Nephron (organoid): ENCODE measurements around the gene EIF1.
A peak's percentile ranks its signal among the peaks of the same experiment; 100 is the strongest.

Source experiments
- H3K27ac Mint-ChIP-seq, 3 experiments: 2 replicates each; pipeline ENCODE4 v1.8.0; 2020; ENCODE audit warnings: mixed read lengths in 3 of 3, mild to moderate bottlenecking in 2 of 3, moderate library complexity in 1 of 3
- H3K27me3 Mint-ChIP-seq: 2 replicates; pipeline ENCODE4 v1.8.0; 2021; ENCODE audit warnings: low read depth, mild to moderate bottlenecking, moderate library complexity, mixed read lengths
- H3K36me3 Mint-ChIP-seq: 2 replicates; pipeline ENCODE4 v1.8.0; 2020; ENCODE audit warnings: low read depth, mixed read lengths
- H3K4me1 Mint-ChIP-seq: 2 replicates; pipeline ENCODE4 v1.8.0; 2020; ENCODE audit warnings: mixed read lengths
- H3K4me3 Mint-ChIP-seq, 3 experiments: 2 replicates each; pipeline ENCODE4 v1.8.0; 2020; ENCODE audit warnings: mild to moderate bottlenecking in 3 of 3, mixed read lengths in 3 of 3, moderate library complexity in 2 of 3
- H3K9me3 Mint-ChIP-seq: 2 replicates; pipeline ENCODE4 v1.8.0; 2020; ENCODE audit warnings: mixed read lengths
- CTCF ChIP-seq, 3 experiments: fragments of 200-600 bp; sonication (generic); IDR thresholded peaks; one replicate each; pipeline ENCODE4 v1.5.0; 2021; ENCODE audit warnings: antibody characterized with exemption in 3 of 3; ENCODE audit not compliant: unreplicated experiment in 3 of 3

The EIF1 gene

DNA sequence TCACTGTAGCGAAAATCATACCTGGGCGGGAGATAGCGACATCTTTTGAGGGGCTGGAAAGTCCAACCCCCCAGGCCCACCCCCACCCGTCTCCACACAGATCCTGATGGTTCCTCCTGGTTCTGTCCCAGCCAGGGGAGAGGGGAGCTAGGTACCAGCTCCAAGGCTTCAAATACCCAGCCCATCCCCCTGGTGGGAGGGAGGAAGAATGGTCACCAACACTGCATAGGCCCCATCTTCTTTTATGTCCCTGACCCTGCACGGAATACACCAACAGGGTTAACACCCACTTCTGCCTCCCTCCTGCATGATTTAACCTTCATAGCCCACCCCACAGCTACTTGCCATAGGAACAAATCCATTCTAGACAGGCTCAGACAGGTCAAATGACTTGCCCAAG lies 36.4 kb downstream of the EIF1 start:
- Mint-ChIP-seq H3K4me1 (no peaks in the 10 kb centered on the region), H3K36me3 (no peaks in the 10 kb centered on the region), H3K27ac (no peak overlapping the region), H3K27me3 (peaks cover 20% of the 10 kb centered on the region), H3K9me3 (no peaks in the 10 kb centered on the region), H3K4me3 (no peak overlapping the region)
- no peak for TF ChIP-seq CTCF (IDR thresholded peaks at IDR 0.05; ENCODE audit: unreplicated experiment in 3 of 3)

DNA sequence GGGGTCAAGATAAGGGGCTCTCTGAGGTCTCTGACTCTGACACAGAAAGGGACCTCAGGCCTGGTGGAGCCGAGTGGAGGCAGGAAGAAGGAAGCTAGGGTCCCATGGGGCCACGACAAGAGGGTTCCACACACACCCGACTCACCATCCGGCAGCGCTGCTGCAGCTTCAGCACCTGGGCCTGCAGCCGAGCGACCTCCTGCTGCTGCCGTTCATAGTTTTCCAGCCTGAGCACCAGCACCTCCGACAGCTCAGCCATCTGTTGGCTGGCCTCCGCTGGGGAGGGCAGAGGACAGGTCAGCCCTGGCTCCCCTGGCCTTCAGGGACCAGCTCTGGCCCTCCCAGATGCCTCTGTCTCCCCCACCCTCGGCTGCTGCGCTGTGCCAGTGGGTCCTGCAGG lies 39.4 kb downstream of the EIF1 start:
- H3K27me3 Mint-ChIP-seq: peaks cover 49% of the 10 kb centered on the region
- H3K4me1 Mint-ChIP-seq: peaks cover 5% of the 10 kb centered on the region
- H3K36me3 Mint-ChIP-seq: no peaks in the 10 kb centered on the region
- no peak for TF ChIP-seq CTCF (IDR thresholded peaks at IDR 0.05; ENCODE audit: unreplicated experiment in 3 of 3)
- no peaks in the 10 kb centered on the region for H3K9me3 Mint-ChIP-seq
- no peak overlapping the region for H3K27ac Mint-ChIP-seq
- H3K4me3 Mint-ChIP-seq: no peak overlapping the region

GRCh38 chr17:41730479-41730878 lies 41.8 kb downstream of the EIF1 start:
- Mint-ChIP-seq H3K36me3 (no peaks in the 10 kb centered on the region), H3K4me3 (no peak overlapping the region), H3K9me3 (no peaks in the 10 kb centered on the region), H3K4me1 (peaks cover 10% of the 10 kb centered on the region), H3K27me3 (peaks cover 70% of the 10 kb centered on the region), H3K27ac (no peak overlapping the region)
- TF ChIP-seq CTCF (IDR thresholded peaks at IDR 0.05; ENCODE audit: unreplicated experiment in 3 of 3): no peak

GRCh38 chr17:41731836-41732235 lies 43.2 kb downstream of the EIF1 start:
- Mint-ChIP-seq H3K27me3 (peaks cover 83% of the 10 kb centered on the region), H3K4me1 (peaks cover 14% of the 10 kb centered on the region), H3K36me3 (no peaks in the 10 kb centered on the region), H3K4me3 (no peak overlapping the region), H3K9me3 (no peaks in the 10 kb centered on the region), H3K27ac (no peak overlapping the region)
- TF ChIP-seq CTCF (IDR thresholded peaks at IDR 0.05; ENCODE audit: unreplicated experiment in 3 of 3): no peak

DNA sequence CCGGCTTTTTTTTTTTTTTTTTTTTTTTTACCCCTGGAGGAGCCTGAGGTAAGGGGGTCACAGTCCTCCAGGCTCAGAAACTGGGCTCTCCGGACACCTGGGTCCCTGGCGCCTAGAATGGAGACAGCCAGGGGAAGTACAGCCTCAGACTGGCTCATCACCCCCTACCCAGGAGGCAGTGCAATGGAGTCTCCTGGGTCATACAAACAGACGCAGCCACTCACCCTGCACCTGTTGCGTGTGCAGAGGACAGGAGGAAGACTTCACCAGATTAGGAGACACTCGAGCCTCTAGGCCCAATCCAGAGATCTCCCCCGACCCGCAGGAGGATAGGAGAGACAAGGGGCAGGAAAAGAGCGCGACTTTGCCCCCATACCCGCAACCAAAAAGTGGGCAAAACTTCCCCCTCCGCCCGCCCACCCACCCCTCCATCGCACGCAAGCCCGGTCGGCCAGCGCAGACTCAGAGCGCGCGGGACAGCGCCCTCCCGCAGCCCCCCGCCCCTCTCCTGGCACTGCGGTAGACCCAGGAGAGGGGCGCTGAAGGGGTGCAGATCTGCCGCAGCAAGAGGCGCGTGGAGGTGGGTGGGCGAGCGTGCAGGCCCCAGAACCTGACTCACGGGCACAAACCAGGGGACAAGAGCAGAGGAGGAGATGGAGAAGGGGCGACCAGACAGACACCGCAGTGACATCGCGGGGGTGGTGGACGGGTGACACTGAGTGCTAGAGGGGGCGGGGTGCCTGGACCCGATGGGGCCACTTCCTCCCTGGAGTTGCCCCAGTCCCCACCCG lies 44.9 kb downstream of the EIF1 start:
- Mint-ChIP-seq H3K27me3 (peaks cover 91% of the 10 kb centered on the region), H3K9me3 (no peaks in the 10 kb centered on the region), H3K4me3 (peak overlapping the region; percentile 81 to 84 (median 83)), H3K27ac (no peak overlapping the region), H3K36me3 (no peaks in the 10 kb centered on the region), H3K4me1 (peaks cover 14% of the 10 kb centered on the region)
- TF ChIP-seq CTCF (IDR thresholded peaks at IDR 0.05; ENCODE audit: unreplicated experiment in 3 of 3): no peak
